GM23338 (cell line): ENCODE measurements around the gene HEATR1. TPM values are rescaled to one million over a fixed set of nuclear protein-coding genes. Genes with fewer than 3 reads are reported as not detected.

Source experiments
- ATAC-seq: fragments of 200-7000 bp; cut with Tn5 transposase; 3 replicates; pipeline ENCODE4 v1.9.1; 2020
- DNase-seq: peaks from one replicate; pipeline ENCODE4 v3.0.0-alpha.2; 2015; ENCODE audit warnings: low spot score
- H2AFZ ChIP-seq: fragments of 200-600 bp; sonication (generic); 2 replicates; pipeline ENCODE4 v1.8.0; 2016; ENCODE audit warnings: antibody characterized with exemption, mild to moderate bottlenecking, moderate library complexity
- H3F3A ChIP-seq: fragments of 200-600 bp; sonication (generic); replicated peaks from 2 replicates; pipeline ENCODE4 v1.8.0; 2017; ENCODE audit warnings: antibody characterized with exemption, mixed run types, low read depth
- H3K27ac ChIP-seq: fragments of 200-600 bp; sonication (generic); 2 replicates; pipeline ENCODE4 v1.6.1; 2016; ENCODE audit warnings: low read depth
- H3K27me3 ChIP-seq: fragments of 200-600 bp; sonication (generic); 2 replicates; pipeline ENCODE4 v1.8.0; 2016; ENCODE audit warnings: mild to moderate bottlenecking, mixed run types, moderate library complexity; ENCODE audit not compliant: insufficient read depth
- H3K36me3 ChIP-seq: fragments of 200-600 bp; sonication (generic); 2 replicates; pipeline ENCODE4 v1.8.0; 2016; ENCODE audit warnings: mild to moderate bottlenecking; ENCODE audit not compliant: insufficient read depth
- H3K4me1 ChIP-seq: fragments of 200-600 bp; sonication (generic); 2 replicates; pipeline ENCODE4 v1.8.0; 2016; ENCODE audit warnings: mild to moderate bottlenecking, moderate library complexity; ENCODE audit not compliant: insufficient read depth
- H3K4me2 ChIP-seq: fragments of 200-600 bp; sonication (generic); 2 replicates; pipeline ENCODE4 v1.7.1; 2017; ENCODE audit warnings: mixed run types
- H3K4me3 ChIP-seq: fragments of 200-600 bp; sonication (generic); 2 replicates; pipeline ENCODE4 v1.6.1; 2016; ENCODE audit warnings: mixed run types
- H3K79me2 ChIP-seq: fragments of 200-600 bp; sonication (generic); replicated peaks from 2 replicates; pipeline ENCODE4 v1.8.0; 2017; ENCODE audit warnings: mild to moderate bottlenecking; ENCODE audit not compliant: insufficient read depth
- H3K9me2 ChIP-seq: fragments of 200-600 bp; sonication (generic); 2 replicates; pipeline ENCODE4 v1.8.0; 2017; ENCODE audit not compliant: insufficient read depth
- H4K20me1 ChIP-seq: fragments of 200-600 bp; sonication (generic); replicated peaks from 2 replicates; pipeline ENCODE4 v1.8.0; 2017; ENCODE audit warnings: mild to moderate bottlenecking; ENCODE audit not compliant: insufficient read depth
- H3K27ac Mint-ChIP-seq: 2 replicates; pipeline ENCODE4 v1.8.0; 2020; ENCODE audit warnings: inconsistent platforms, mild to moderate bottlenecking, moderate library complexity, mixed read lengths
- H3K27me3 Mint-ChIP-seq: 3 replicates; pipeline ENCODE4 v1.8.0; 2022; ENCODE audit warnings: low read depth, mild to moderate bottlenecking, moderate library complexity, mixed read lengths, inconsistent platforms; ENCODE audit not compliant: insufficient read depth, poor library complexity
- H3K36me3 Mint-ChIP-seq: 3 replicates; pipeline ENCODE4 v1.8.0; 2021; ENCODE audit warnings: low read depth, mild to moderate bottlenecking, inconsistent platforms, moderate library complexity, mixed read lengths
- H3K4me1 Mint-ChIP-seq: 3 replicates; pipeline ENCODE4 v1.8.0; 2020; ENCODE audit warnings: mild to moderate bottlenecking, inconsistent platforms, mixed read lengths
- H3K4me3 Mint-ChIP-seq: 3 replicates; pipeline ENCODE4 v1.8.0; 2021; ENCODE audit warnings: moderate library complexity, mild to moderate bottlenecking, inconsistent platforms, mixed read lengths
- H3K9me3 Mint-ChIP-seq: 3 replicates; pipeline ENCODE4 v1.8.0; 2020; ENCODE audit warnings: moderate library complexity, mild to moderate bottlenecking, inconsistent platforms, mixed read lengths
- CREB1 ChIP-seq: fragments of 250-450 bp; sonication (Bioruptor Pico); IDR thresholded peaks from 2 replicates; pipeline ENCODE4 v1.5.0; 2020; ENCODE audit warnings: low read depth, mild to moderate bottlenecking, moderate library complexity
- EZH2 ChIP-seq: fragments of 200-600 bp; sonication (generic); IDR thresholded peaks from one replicate; pipeline ENCODE4 v1.8.0; 2017; ENCODE audit warnings: antibody characterized with exemption, mild to moderate bottlenecking, low read depth; ENCODE audit not compliant: unreplicated experiment
- NANOG ChIP-seq: IDR thresholded peaks from 2 replicates; pipeline ENCODE4 v1.6.1; 2016; ENCODE audit warnings: antibody characterized with exemption, borderline replicate concordance
- POLR2AphosphoS5 ChIP-seq: IDR thresholded peaks from 2 replicates; pipeline ENCODE4 v1.6.1; 2016; ENCODE audit warnings: antibody characterized with exemption, low read depth
- STAT1 ChIP-seq: IDR thresholded peaks from one replicate; pipeline ENCODE4 v1.6.1; 2016; ENCODE audit warnings: antibody characterized with exemption; ENCODE audit not compliant: unreplicated experiment
- ZNF114 ChIP-seq: fragments of 250-450 bp; sonication (Bioruptor Pico); IDR thresholded peaks from 2 replicates; pipeline ENCODE4 v1.5.0; 2020; ENCODE audit warnings: mild to moderate bottlenecking, moderate library complexity
- polyA plus RNA-seq: library from polyadenylated mRNA; unstranded; fragments of >200 nt; fragmentation: Nextera tagmentation; extraction: Ambion mirVana; gene quantifications from 2 replicates; pipeline ENCODE4 v1.2.1, GENCODE V29; 2016
- total RNA-seq: library from RNA; depleted of rRNA; stranded (reverse); fragments of >200 nt; shearing (Covaris generic); gene quantifications from 2 replicates; pipeline ENCODE4 v1.2.3, GENCODE V29; 2014
- TF ChIP-seq, protein P1 (sequence below): fragments of 250-450 bp; sonication (Bioruptor Pico); IDR thresholded peaks from 2 replicates; pipeline ENCODE4 v1.5.0; 2020; ENCODE audit warnings: mild to moderate bottlenecking, moderate library complexity

HEATR1 gene
- total and polyA plus RNA-seq, 2 experiments from 2014 or later = 17.2 to 81.1 TPM

- Histone ChIP-seq H4K20me1 (no peaks in the 10 kb centered on the region), H3K27ac (no peak overlapping the region), H3K4me3 (no peak overlapping the region), H3K36me3 (no peaks in the 10 kb centered on the region), H3K4me1 (peaks cover 18% of the 10 kb centered on the region), H3K9me2 (no peaks in the 10 kb centered on the region), H2AFZ (no peak overlapping the region), H3F3A (no peaks in the 10 kb centered on the region), H3K4me2 (no peak overlapping the region), H3K79me2 (no peaks in the 10 kb centered on the region), H3K27me3 (peaks cover 13% of the 10 kb centered on the region)
- Mint-ChIP-seq H3K4me3 (no peak overlapping the region), H3K27ac (no peak overlapping the region), H3K4me1 (peaks cover 8% of the 10 kb centered on the region), H3K27me3 (peaks cover 5% of the 10 kb centered on the region), H3K9me3 (no peaks in the 10 kb centered on the region), H3K36me3 (no peaks in the 10 kb centered on the region)
- ATAC-seq = no peak
- DNase-seq = no peak
- TF ChIP-seq ZNF114 (CRISPR knock-in tag) (no peak), STAT1 (no peak), EZH2 (no peak), CREB1 (CRISPR knock-in tag) (no peak), NANOG (no peak), POLR2AphosphoS5 (no peak)
- TF ChIP-seq, protein P1, sequence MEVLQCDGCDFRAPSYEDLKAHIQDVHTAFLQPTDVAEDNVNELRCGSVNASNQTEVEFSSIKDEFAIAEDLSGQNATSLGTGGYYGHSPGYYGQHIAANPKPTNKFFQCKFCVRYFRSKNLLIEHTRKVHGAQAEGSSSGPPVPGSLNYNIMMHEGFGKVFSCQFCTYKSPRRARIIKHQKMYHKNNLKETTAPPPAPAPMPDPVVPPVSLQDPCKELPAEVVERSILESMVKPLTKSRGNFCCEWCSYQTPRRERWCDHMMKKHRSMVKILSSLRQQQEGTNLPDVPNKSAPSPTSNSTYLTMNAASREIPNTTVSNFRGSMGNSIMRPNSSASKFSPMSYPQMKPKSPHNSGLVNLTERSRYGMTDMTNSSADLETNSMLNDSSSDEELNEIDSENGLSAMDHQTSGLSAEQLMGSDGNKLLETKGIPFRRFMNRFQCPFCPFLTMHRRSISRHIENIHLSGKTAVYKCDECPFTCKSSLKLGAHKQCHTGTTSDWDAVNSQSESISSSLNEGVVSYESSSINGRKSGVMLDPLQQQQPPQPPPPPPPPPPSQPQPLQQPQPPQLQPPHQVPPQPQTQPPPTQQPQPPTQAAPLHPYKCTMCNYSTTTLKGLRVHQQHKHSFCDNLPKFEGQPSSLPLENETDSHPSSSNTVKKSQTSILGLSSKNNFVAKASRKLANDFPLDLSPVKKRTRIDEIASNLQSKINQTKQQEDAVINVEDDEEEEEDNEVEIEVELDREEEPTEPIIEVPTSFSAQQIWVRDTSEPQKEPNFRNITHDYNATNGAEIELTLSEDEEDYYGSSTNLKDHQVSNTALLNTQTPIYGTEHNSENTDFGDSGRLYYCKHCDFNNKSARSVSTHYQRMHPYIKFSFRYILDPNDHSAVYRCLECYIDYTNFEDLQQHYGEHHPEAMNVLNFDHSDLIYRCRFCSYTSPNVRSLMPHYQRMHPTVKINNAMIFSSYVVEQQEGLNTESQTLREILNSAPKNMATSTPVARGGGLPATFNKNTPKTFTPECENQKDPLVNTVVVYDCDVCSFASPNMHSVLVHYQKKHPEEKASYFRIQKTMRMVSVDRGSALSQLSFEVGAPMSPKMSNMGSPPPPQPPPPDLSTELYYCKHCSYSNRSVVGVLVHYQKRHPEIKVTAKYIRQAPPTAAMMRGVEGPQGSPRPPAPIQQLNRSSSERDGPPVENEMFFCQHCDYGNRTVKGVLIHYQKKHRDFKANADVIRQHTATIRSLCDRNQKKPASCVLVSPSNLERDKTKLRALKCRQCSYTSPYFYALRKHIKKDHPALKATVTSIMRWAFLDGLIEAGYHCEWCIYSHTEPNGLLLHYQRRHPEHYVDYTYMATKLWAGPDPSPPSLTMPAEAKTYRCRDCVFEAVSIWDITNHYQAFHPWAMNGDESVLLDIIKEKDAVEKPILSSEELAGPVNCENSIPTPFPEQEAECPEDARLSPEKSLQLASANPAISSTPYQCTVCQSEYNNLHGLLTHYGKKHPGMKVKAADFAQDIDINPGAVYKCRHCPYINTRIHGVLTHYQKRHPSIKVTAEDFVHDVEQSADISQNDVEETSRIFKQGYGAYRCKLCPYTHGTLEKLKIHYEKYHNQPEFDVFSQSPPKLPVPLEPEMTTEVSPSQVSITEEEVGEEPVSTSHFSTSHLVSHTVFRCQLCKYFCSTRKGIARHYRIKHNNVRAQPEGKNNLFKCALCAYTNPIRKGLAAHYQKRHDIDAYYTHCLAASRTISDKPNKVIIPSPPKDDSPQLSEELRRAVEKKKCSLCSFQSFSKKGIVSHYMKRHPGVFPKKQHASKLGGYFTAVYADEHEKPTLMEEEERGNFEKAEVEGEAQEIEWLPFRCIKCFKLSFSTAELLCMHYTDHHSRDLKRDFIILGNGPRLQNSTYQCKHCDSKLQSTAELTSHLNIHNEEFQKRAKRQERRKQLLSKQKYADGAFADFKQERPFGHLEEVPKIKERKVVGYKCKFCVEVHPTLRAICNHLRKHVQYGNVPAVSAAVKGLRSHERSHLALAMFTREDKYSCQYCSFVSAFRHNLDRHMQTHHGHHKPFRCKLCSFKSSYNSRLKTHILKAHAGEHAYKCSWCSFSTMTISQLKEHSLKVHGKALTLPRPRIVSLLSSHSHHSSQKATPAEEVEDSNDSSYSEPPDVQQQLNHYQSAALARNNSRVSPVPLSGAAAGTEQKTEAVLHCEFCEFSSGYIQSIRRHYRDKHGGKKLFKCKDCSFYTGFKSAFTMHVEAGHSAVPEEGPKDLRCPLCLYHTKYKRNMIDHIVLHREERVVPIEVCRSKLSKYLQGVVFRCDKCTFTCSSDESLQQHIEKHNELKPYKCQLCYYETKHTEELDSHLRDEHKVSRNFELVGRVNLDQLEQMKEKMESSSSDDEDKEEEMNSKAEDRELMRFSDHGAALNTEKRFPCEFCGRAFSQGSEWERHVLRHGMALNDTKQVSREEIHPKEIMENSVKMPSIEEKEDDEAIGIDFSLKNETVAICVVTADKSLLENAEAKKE = no peak
Observed at GRCh38 chr1:236518322-236518721, 86.0 kb downstream of the HEATR1 start.
